ENCODE data around the gene NCAPD3. TPM values are rescaled to one million over a fixed set of nuclear protein-coding genes. Genes with fewer than 3 reads are reported as not detected.

The NCAPD3 gene
- total RNA-seq, 1 donor from 2014 or later: 25.4 TPM

DNA sequence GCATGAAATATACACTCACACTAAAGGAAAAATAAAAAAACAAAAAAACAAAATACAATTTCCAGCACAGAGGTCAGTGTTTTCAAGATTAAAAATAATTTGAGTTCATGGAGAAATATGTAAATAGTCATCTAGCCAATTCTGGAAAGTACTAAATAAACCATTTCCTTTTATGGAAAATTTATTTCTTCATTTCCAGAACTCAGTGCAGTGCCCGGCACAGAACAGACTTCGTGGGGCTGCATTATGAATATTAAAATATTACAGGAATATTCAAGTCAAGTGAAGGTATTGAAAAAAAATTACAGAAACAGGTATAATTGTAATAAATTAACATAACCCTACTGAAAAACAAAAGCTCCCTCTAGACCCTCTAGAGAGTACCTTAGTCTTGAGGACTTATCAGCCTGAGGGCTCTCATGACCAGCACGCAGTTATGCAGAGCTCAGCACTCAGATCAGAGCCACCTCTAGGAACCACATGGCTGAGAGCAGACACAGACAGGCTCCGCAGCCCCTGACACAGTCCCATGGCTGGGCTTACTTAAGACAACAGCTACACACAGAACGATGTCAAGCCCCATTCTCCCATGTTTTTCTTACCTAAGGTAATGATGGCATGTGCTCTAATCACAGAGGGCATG, 45.6 kb downstream of the NCAPD3 start:
- Mint-ChIP-seq H3K27me3 (ENCODE audit: low read depth) (no peaks in the 10 kb centered on the region), H3K36me3 (peaks cover 18% of the 10 kb centered on the region), H3K27ac (no peak overlapping the region), H3K4me1 (no peaks in the 10 kb centered on the region), H3K4me3 (no peak overlapping the region), H3K9me3 (no peaks in the 10 kb centered on the region)
- TF ChIP-seq, protein P1, sequence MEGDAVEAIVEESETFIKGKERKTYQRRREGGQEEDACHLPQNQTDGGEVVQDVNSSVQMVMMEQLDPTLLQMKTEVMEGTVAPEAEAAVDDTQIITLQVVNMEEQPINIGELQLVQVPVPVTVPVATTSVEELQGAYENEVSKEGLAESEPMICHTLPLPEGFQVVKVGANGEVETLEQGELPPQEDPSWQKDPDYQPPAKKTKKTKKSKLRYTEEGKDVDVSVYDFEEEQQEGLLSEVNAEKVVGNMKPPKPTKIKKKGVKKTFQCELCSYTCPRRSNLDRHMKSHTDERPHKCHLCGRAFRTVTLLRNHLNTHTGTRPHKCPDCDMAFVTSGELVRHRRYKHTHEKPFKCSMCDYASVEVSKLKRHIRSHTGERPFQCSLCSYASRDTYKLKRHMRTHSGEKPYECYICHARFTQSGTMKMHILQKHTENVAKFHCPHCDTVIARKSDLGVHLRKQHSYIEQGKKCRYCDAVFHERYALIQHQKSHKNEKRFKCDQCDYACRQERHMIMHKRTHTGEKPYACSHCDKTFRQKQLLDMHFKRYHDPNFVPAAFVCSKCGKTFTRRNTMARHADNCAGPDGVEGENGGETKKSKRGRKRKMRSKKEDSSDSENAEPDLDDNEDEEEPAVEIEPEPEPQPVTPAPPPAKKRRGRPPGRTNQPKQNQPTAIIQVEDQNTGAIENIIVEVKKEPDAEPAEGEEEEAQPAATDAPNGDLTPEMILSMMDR (IDR thresholded peaks at IDR 0.05; ENCODE audit: unreplicated experiment): no peak
- DNase-seq (ENCODE audit: low spot score in 2 of 2, unreplicated experiment in 2 of 2): no peak

DNA sequence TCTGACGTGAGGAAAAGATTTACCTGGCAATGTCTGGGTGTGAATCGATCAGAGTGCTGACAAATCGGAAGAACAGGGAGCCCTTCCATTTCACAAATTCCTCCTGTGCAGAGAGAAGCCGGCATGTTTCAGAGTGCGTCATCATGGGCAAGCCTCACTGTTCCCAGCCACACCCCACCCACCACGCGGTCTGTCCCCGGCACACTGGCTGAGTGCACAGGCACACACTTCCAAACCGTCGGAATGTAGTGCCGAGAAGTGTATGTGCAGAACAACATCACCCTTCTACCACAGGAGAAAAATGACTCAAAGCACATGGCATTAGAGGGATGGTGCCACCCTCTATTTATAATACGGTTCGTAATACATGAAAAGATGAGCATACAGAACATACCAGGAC, 47.5 kb downstream of the NCAPD3 start:
- Mint-ChIP-seq H3K9me3 (no peaks in the 10 kb centered on the region), H3K36me3 (peaks cover 23% of the 10 kb centered on the region), H3K27ac (no peak overlapping the region), H3K27me3 (ENCODE audit: low read depth) (no peaks in the 10 kb centered on the region), H3K4me3 (no peak overlapping the region), H3K4me1 (no peaks in the 10 kb centered on the region)
- TF ChIP-seq, protein P1 (IDR thresholded peaks at IDR 0.05; ENCODE audit: unreplicated experiment): no peak
- DNase-seq (ENCODE audit: low spot score in 2 of 2, unreplicated experiment in 2 of 2): no peak

DNA sequence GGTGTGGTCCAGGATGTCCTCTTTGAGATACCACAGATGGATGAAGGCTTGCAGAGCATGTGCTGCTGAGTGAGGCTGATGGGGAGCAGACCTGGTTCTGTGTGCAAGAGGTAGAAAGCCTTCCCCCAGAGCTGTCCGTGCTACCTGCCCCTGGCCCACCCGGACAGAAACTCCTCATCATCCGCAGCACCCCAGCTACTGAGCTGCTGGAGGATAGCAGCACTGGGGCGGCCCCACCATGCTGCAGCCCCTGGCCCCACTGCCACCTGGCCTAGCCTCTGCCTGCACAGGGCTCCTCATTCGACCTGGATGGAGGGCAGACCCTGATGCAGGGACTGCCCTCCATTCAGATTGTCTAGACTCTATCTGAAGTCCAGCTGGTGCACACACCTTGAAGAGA, 50.5 kb downstream of the NCAPD3 start:
- no peak overlapping the region for H3K4me3 Mint-ChIP-seq
- TF ChIP-seq, protein P1 (IDR thresholded peaks at IDR 0.05; ENCODE audit: unreplicated experiment): no peak
- H3K27me3 Mint-ChIP-seq (ENCODE audit: low read depth): no peaks in the 10 kb centered on the region
- peaks cover 37% of the 10 kb centered on the region for H3K36me3 Mint-ChIP-seq
- peaks cover 6% of the 10 kb centered on the region for H3K9me3 Mint-ChIP-seq
- no peak for DNase-seq (ENCODE audit: low spot score in 2 of 2, unreplicated experiment in 2 of 2)
- no peaks in the 10 kb centered on the region for H3K4me1 Mint-ChIP-seq
- no peak overlapping the region for H3K27ac Mint-ChIP-seq

DNA sequence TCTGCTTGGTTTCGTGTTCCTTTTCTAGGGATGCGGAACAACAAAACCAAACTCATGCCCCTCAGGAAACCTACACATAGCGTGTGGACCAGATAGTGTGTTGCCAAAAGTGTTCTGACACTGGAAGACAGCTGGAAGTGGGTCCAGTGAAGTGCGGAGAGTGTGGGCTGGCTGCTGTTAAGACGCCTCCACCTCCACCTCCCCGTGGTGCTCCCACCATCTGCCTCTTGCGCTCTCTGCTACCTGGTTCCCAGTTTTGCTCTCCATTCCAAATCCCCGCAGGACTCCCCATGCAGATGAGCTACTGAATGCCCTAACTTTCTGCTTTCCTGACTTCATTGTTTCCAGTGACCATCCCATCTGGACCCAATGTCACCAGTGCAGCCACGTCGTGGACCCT, 51.8 kb downstream of the NCAPD3 start:
- Mint-ChIP-seq H3K4me1 (no peaks in the 10 kb centered on the region), H3K36me3 (peaks cover 41% of the 10 kb centered on the region), H3K4me3 (no peak overlapping the region), H3K27ac (no peak overlapping the region), H3K27me3 (ENCODE audit: low read depth) (no peaks in the 10 kb centered on the region), H3K9me3 (peaks cover 12% of the 10 kb centered on the region)
- TF ChIP-seq, protein P1 (IDR thresholded peaks at IDR 0.05; ENCODE audit: unreplicated experiment): no peak
- DNase-seq (ENCODE audit: low spot score in 2 of 2, unreplicated experiment in 2 of 2): no peak

DNA sequence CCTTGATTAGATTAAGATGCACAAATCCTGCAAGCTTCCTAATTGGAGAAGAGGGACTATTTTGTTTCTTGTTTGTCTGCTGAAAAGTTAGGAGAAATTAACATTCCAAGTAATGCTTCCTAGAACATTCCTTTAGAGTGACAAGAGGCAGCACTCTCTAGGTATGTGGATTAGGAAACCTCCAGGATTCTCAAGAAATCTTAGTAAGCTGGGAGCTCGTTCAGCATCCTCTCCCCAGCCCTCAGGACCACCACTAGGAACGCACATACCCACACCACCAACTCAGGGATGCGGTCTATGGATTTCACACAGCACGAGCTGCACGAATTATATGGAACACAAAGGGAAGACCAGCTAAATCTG, 52.9 kb downstream of the NCAPD3 start:
- Mint-ChIP-seq H3K4me1 (no peaks in the 10 kb centered on the region), H3K27me3 (ENCODE audit: low read depth) (no peaks in the 10 kb centered on the region), H3K9me3 (peaks cover 12% of the 10 kb centered on the region), H3K4me3 (no peak overlapping the region), H3K36me3 (peaks cover 33% of the 10 kb centered on the region), H3K27ac (no peak overlapping the region)
- TF ChIP-seq, protein P1 (IDR thresholded peaks at IDR 0.05; ENCODE audit: unreplicated experiment): no peak
- DNase-seq (ENCODE audit: low spot score in 2 of 2, unreplicated experiment in 2 of 2): no peak
